ENCODE data around the gene TMX2. TPM values are rescaled to one million over a fixed set of nuclear protein-coding genes. Genes with fewer than 3 reads are reported as not detected.
A peak's percentile ranks its signal among the peaks of the same experiment; 100 is the strongest.

The TMX2 gene
- total and polyA plus RNA-seq, 9 of the 15 experiments (the other 6 are each of a cell fraction or from before 2014, with no cell fraction given) = 176 to 433 (median 227) TPM

DNA sequence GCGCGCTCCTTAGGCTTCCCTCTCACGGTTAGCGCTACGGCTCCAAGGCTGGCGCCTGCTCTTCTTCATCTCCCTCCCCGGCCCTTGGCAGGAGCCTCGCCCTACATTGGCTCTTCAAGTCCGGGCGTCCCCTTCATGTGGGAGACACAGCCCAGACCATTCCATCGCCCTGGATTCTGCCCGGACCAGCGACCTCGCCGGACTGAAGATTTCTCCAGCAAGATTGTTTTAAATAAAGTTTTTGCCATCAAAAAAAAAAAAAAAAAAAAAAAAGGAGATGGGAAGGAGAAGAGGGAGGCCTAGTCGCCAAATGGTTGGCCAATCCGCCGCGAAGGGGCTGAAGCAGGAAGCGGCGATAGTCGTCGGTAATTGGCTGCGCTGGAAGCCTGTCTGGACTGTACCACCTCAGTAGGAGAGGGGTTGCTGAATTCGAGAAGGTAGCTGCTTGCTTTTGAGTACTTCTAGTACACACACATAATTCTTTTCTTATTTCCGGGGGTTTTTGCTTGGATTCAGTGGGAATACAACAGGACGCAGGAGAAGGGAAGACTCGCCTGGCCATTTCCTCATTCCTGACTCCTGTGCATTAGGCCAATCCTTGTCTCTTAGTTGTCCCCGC is 45.2 kb upstream of the TMX2 start (continued):
- TF ChIP-seq RBBP5 (IDR thresholded peaks at IDR 0.05; ENCODE audit: borderline replicate concordance, insufficient read depth, low read length, poor library complexity, severe bottlenecking) (no peak), ZKSCAN8 (CRISPR knock-in tag; IDR thresholded peaks at IDR 0.05) (no peak), HCFC1 (IDR thresholded peaks at IDR 0.05; ENCODE audit: low read depth, low read length) (peak; percentile 51; the same call in 1 of the 2 replicates), TARDBP (IDR thresholded peaks at IDR 0.05) (no peak), NFYB (IDR thresholded peaks at IDR 0.05; ENCODE audit: extremely low read depth, insufficient read length) (peak; percentile 78), NR2F6 (CRISPR knock-in tag; IDR thresholded peaks at IDR 0.05) (no peak), PRPF4 (IDR thresholded peaks at IDR 0.05; ENCODE audit: insufficient read depth, low read depth, low read length, poor library complexity, severe bottlenecking) (no peak), ZNF57 (CRISPR knock-in tag; IDR thresholded peaks at IDR 0.05) (no peak), ARNT (IDR thresholded peaks at IDR 0.05) (peak; percentile 83 to 84), RAD21 (CRISPR knock-in tag; conservative IDR thresholded peaks at IDR 0.05 in 1 of 2, IDR thresholded peaks at IDR 0.05 in 1 of 2) (no peak), NEUROD1 (IDR thresholded peaks at IDR 0.05; ENCODE audit: borderline replicate concordance, low read depth, low read length, partially characterized antibody) (peak; percentile 83), ZNF224 (CRISPR knock-in tag; IDR thresholded peaks at IDR 0.05) (no peak), MTA1 (IDR thresholded peaks at IDR 0.05; ENCODE audit: borderline replicate concordance) (no peak), NONO (IDR thresholded peaks at IDR 0.05; ENCODE audit: low read depth in 2 of 2, low read length in 1 of 2) (peak in 1 of 2 experiments; percentile 99; a peak in 2 of 4 replicates), PCBP1 (IDR thresholded peaks at IDR 0.05; ENCODE audit: low read depth, low read length, poor library complexity, severe bottlenecking) (no peak), ZNF778 (CRISPR knock-in tag; IDR thresholded peaks at IDR 0.05) (no peak), MAZ (CRISPR knock-in tag; conservative IDR thresholded peaks at IDR 0.05 in 1 of 2, IDR thresholded peaks at IDR 0.05 in 1 of 2) (no peak; a peak in 1 of 4 replicates), ZNF77 (CRISPR knock-in tag; IDR thresholded peaks at IDR 0.05) (no peak), ZNF764 (CRISPR knock-in tag; IDR thresholded peaks at IDR 0.05; ENCODE audit: low read depth) (no peak), RNF2 (IDR thresholded peaks at IDR 0.05) (peak; percentile 61; the same call in 1 of the 2 replicates), MCM2 (IDR thresholded peaks at IDR 0.05; ENCODE audit: low read depth) (no peak), TAL1 (IDR thresholded peaks at IDR 0.05) (no peak), PTTG1 (tag; IDR thresholded peaks at IDR 0.05; ENCODE audit: low read depth) (no peak)
- TF ChIP-seq, protein P1, sequence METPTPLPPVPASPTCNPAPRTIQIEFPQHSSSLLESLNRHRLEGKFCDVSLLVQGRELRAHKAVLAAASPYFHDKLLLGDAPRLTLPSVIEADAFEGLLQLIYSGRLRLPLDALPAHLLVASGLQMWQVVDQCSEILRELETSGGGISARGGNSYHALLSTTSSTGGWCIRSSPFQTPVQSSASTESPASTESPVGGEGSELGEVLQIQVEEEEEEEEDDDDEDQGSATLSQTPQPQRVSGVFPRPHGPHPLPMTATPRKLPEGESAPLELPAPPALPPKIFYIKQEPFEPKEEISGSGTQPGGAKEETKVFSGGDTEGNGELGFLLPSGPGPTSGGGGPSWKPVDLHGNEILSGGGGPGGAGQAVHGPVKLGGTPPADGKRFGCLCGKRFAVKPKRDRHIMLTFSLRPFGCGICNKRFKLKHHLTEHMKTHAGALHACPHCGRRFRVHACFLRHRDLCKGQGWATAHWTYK (CRISPR knock-in tag; IDR thresholded peaks at IDR 0.05) = no peak
- TF ChIP-seq, protein P2, sequence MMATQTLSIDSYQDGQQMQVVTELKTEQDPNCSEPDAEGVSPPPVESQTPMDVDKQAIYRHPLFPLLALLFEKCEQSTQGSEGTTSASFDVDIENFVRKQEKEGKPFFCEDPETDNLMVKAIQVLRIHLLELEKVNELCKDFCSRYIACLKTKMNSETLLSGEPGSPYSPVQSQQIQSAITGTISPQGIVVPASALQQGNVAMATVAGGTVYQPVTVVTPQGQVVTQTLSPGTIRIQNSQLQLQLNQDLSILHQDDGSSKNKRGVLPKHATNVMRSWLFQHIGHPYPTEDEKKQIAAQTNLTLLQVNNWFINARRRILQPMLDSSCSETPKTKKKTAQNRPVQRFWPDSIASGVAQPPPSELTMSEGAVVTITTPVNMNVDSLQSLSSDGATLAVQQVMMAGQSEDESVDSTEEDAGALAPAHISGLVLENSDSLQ (IDR thresholded peaks at IDR 0.05) = peak; percentile 99
- TF ChIP-seq, protein P3, sequence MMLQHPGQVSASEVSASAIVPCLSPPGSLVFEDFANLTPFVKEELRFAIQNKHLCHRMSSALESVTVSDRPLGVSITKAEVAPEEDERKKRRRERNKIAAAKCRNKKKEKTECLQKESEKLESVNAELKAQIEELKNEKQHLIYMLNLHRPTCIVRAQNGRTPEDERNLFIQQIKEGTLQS (IDR thresholded peaks at IDR 0.05) = peak; percentile 51; the same call in 1 of the 2 replicates
- TF ChIP-seq, protein P3 (CRISPR knock-in tag; conservative IDR thresholded peaks at IDR 0.05) = 0 out of 2 replicates have a peak, but pooled peaks have one; percentile 64
